ENCODE results near the gene FGF13.

DNA sequence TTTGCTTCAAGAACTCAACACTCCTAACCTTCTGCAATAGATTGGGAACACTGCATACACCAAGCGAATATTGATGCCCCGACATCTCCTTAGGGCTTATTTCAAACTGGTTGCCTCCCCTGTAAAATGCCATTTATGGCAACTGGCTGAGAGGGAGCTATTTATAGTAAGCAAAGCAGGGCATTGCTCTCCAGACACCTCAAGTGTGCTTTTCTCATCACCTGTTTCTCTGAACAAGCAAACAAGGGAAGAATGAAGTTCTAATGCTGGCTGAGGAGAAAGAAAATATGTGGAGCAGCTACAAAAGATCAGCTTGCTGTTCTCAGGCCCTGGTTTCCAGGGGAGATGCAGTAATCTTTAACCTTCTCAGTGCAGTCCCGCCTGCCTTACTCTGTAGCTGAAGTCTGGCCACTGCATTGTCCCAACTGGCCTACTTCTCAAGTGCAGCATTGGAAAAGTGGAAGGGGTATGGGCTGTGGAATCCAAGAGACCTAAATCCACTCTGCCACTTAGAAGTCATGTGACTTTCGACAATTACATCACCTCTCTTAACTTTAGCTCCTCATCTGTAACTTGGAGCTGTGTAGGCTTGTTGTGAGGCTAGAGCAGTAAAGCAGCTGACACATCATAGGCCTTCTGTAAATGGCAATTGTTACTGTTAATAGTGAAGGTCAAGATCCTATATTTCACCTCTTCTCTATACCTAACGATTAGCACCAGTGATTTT is 47.9 kb upstream of the FGF13 start:
- TF ChIP-seq, protein P1, sequence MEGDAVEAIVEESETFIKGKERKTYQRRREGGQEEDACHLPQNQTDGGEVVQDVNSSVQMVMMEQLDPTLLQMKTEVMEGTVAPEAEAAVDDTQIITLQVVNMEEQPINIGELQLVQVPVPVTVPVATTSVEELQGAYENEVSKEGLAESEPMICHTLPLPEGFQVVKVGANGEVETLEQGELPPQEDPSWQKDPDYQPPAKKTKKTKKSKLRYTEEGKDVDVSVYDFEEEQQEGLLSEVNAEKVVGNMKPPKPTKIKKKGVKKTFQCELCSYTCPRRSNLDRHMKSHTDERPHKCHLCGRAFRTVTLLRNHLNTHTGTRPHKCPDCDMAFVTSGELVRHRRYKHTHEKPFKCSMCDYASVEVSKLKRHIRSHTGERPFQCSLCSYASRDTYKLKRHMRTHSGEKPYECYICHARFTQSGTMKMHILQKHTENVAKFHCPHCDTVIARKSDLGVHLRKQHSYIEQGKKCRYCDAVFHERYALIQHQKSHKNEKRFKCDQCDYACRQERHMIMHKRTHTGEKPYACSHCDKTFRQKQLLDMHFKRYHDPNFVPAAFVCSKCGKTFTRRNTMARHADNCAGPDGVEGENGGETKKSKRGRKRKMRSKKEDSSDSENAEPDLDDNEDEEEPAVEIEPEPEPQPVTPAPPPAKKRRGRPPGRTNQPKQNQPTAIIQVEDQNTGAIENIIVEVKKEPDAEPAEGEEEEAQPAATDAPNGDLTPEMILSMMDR (IDR thresholded peaks at IDR 0.05) = no peak
- TF ChIP-seq POLR2A (IDR thresholded peaks at IDR 0.05) = no peak
- no peak for TF ChIP-seq POLR2AphosphoS5 (IDR thresholded peaks at IDR 0.05)
